ENCODE measurements around the gene LMCD1.

The LMCD1 gene

DNA sequence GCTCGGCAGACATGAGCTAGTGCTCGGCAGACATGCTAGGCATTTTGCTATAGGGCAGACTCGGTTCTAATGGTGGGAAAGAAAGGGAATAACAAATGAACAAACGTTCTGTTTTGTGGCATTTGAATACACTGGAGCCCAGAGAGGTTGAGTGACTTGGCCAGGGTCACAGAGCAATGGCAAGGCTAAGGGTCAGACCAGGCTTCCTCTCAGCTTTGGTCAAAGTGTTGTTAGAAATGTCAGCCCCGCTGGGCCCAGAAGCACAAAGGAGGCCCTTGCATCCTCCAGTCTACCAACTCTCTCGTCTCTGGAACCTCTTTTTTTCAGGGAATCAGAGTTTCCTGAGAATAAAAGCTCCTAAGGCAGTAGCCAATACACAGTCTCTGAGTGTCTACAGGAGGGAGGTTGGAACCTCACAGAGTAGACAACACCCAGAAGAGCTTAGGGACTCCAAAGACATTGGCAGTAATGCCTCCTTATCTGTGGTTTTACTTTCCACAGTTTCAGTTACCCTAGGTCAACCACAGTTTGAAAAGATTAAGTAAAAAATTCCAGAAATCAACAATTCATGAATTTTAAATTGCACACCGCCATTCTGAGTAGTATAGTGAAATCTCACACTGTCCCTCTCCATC is 95.7 kb downstream of the LMCD1 start:
- peaks cover 32% of the 10 kb centered on the region for H3K4me1 ChIP-seq (ENCODE audit: control insufficient read depth, insufficient read depth, low read length)

DNA sequence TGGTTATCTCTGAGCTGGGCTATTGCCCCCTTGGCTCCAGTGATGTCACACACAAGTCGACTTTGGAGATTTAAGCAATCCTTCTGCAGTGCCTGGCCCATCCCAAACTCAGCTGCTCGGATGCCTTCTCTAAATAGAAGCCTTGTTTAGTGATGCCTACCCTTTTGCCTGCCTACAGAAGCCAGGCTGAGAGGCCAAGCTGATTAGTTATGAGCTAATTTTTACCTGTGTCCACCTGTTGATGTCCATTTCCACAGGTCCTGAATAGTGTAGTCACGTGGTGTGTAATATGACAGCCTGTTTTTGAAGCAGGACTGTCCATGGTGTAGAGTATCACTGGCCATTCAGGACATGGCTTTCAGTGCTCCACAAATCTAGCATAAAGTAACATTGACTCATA is 97.5 kb downstream of the LMCD1 start:
- H3K9ac ChIP-seq (ENCODE audit: low read depth, low read length): no peak overlapping the region
- no peaks in the 10 kb centered on the region for H3K27me3 ChIP-seq (ENCODE audit: control insufficient read depth, insufficient read depth, low read length)
- H3K36me3 ChIP-seq (ENCODE audit: insufficient read depth, low read length): no peaks in the 10 kb centered on the region
- H3K9me3 ChIP-seq (replicated peaks; ENCODE audit: low read length): no peaks in the 10 kb centered on the region
- H3K4me2 ChIP-seq (ENCODE audit: low read length): no peak overlapping the region
- H3K4me1 ChIP-seq (ENCODE audit: control insufficient read depth, insufficient read depth, low read length): peaks cover 23% of the 10 kb centered on the region
- no peak overlapping the region for H3K4me3 ChIP-seq (ENCODE audit: low read length)

More for the DNA sequence above, 95.7 kb downstream of the LMCD1 start:
- Histone ChIP-seq H3K36me3 (ENCODE audit: insufficient read depth, low read length) (no peaks in the 10 kb centered on the region), H3K9me3 (replicated peaks; ENCODE audit: low read length) (no peaks in the 10 kb centered on the region), H3K4me2 (ENCODE audit: low read length) (no peak overlapping the region), H3K4me3 (ENCODE audit: low read length) (no peak overlapping the region), H3K27me3 (ENCODE audit: control insufficient read depth, insufficient read depth, low read length) (no peaks in the 10 kb centered on the region), H3K9ac (ENCODE audit: low read depth, low read length) (no peak overlapping the region)

DNA sequence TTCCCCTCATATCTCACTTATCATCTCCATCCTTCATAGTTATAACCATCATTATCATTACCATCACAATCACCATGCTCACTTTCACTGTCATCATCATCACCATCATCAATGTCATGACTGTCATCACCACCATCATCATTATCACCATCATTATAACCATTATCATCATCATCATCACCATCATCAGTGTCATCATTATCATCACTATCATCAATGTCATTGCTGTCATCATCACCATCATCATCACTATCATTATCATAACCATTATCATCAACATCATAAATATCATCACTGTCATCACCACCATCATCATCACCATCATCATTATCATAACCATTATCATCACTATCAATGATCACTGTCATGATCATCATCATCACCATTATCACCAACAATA is 98.8 kb downstream of the LMCD1 start:
- Histone ChIP-seq H3K4me2 (ENCODE audit: low read length) (no peak overlapping the region), H3K4me1 (ENCODE audit: control insufficient read depth, insufficient read depth, low read length) (peaks cover 19% of the 10 kb centered on the region), H3K9me3 (replicated peaks; ENCODE audit: low read length) (no peaks in the 10 kb centered on the region), H3K4me3 (ENCODE audit: low read length) (no peak overlapping the region), H3K27me3 (ENCODE audit: control insufficient read depth, insufficient read depth, low read length) (no peaks in the 10 kb centered on the region), H3K9ac (ENCODE audit: low read depth, low read length) (no peak overlapping the region), H3K36me3 (ENCODE audit: insufficient read depth, low read length) (no peaks in the 10 kb centered on the region)

DNA sequence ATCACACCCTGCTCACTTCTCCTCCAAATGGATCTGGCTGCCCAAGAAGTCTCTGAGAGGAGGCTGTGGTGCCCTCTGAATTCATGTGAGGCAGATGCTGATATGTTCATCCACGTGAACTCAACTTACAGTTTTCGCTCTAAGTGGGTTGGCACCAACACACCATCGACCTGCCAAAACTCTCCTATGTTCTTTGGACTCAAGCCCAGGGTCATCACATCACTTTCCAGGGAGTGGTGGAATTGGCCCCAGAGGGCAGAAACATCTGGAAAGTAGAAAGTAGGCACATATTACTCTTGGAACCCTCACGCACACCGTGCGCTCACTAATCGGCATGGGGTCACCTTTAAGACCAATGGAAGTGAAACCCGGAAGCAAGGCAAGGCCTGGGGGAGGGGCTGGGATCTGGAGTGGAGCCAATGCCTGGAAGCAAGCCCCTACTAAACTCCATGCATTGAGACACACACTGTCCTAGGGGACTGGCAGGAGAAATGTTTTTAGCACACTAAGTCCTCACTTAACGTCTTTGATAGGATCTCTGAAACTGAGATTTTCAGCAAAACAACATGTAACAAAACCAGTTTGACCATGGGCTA is 101.6 kb downstream of the LMCD1 start:
- no peaks in the 10 kb centered on the region for H3K27me3 ChIP-seq (ENCODE audit: control insufficient read depth, insufficient read depth, low read length)

DNA sequence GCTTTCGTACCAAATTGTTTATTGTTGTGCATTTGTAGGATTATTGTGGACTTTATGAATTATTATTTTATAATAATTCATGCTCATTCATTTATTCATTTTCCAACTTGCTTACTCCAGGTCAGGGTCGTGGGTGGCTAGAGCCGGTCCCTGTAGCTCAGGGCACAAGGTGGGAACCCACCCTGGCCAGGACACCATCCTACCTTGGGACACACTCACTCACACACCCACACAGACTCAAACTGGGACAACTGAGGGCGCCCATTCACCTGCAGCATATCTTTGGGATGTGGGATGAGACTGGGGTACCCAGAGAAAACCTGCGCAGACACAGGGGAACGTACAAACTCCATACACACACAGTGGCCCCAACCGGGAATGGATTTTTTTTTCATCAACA is 102.4 kb downstream of the LMCD1 start:
- Histone ChIP-seq H3K9me3 (replicated peaks; ENCODE audit: low read length) (no peaks in the 10 kb centered on the region), H3K36me3 (ENCODE audit: insufficient read depth, low read length) (no peaks in the 10 kb centered on the region), H3K4me3 (ENCODE audit: low read length) (no peak overlapping the region), H3K4me2 (ENCODE audit: low read length) (no peak overlapping the region), H3K4me1 (ENCODE audit: control insufficient read depth, insufficient read depth, low read length) (peaks cover 17% of the 10 kb centered on the region), H3K9ac (ENCODE audit: low read depth, low read length) (no peak overlapping the region), H3K27me3 (ENCODE audit: control insufficient read depth, insufficient read depth, low read length) (no peaks in the 10 kb centered on the region)

More for the DNA sequence above, 101.6 kb downstream of the LMCD1 start:
- Histone ChIP-seq H3K4me2 (ENCODE audit: low read length) (no peak overlapping the region), H3K4me1 (ENCODE audit: control insufficient read depth, insufficient read depth, low read length) (peaks cover 17% of the 10 kb centered on the region), H3K9ac (ENCODE audit: low read depth, low read length) (no peak overlapping the region), H3K36me3 (ENCODE audit: insufficient read depth, low read length) (no peaks in the 10 kb centered on the region), H3K9me3 (replicated peaks; ENCODE audit: low read length) (no peaks in the 10 kb centered on the region), H3K4me3 (ENCODE audit: low read length) (no peak overlapping the region)

DNA sequence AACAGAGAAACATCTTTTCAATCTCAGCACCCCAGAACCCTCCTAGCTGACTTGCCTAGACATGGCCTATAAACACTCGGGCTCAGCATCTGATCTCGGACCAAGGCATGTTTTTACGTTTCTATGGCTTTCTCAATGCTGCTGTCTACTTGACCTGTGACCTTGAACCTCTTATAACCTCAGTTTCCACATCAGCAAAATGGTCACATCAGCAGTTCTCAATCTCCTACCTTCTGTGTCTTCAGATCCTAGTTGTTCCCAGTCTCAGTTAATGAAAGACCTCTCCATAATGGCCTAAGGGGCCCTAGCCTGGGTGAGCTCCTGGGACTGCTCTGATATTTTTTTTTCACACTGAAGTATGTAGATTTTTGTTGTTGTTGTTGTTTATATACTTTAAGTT is 103.4 kb downstream of the LMCD1 start:
- H3K4me2 ChIP-seq (ENCODE audit: low read length): no peak overlapping the region
- peaks cover 17% of the 10 kb centered on the region for H3K4me1 ChIP-seq (ENCODE audit: control insufficient read depth, insufficient read depth, low read length)
- H3K4me3 ChIP-seq (ENCODE audit: low read length): no peak overlapping the region
- no peak overlapping the region for H3K9ac ChIP-seq (ENCODE audit: low read depth, low read length)
- H3K36me3 ChIP-seq (ENCODE audit: insufficient read depth, low read length): no peaks in the 10 kb centered on the region
- H3K9me3 ChIP-seq (replicated peaks; ENCODE audit: low read length): no peaks in the 10 kb centered on the region
- H3K27me3 ChIP-seq (ENCODE audit: control insufficient read depth, insufficient read depth, low read length): no peaks in the 10 kb centered on the region

DNA sequence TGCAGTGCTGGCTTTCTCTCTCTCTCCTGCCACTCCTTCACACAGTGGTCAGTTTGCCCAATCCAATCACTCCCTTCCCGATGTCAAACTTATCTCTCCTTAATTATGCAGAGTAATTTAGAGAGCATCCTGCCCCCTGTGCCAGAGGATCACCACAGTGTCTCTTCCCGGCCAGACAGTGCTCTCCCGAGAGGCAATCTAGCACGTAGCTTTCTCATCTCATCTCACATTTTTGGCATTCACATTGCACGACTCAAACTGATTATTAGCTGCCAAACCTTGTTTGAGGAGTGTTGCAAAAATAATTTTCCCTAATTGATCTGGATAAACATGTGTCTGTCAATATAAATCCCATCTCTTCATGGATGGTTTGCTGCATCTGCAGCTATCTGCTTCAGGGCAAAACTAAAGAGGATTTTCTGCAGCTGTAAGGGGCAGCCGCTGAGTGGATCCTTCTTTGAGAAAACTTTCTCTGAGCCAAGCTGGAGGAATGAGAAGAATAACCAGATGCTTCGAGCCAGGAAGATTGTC is 105.1 kb downstream of the LMCD1 start:
- no peak overlapping the region for H3K4me3 ChIP-seq (ENCODE audit: low read length)
- no peak overlapping the region for H3K9ac ChIP-seq (ENCODE audit: low read depth, low read length)
- no peaks in the 10 kb centered on the region for H3K27me3 ChIP-seq (ENCODE audit: control insufficient read depth, insufficient read depth, low read length)
- no peaks in the 10 kb centered on the region for H3K36me3 ChIP-seq (ENCODE audit: insufficient read depth, low read length)
- peak overlapping the region; percentile 1 for H3K4me2 ChIP-seq (ENCODE audit: low read length)
- H3K9me3 ChIP-seq (replicated peaks; ENCODE audit: low read length): no peaks in the 10 kb centered on the region
- H3K4me1 ChIP-seq (ENCODE audit: control insufficient read depth, insufficient read depth, low read length): peaks cover 17% of the 10 kb centered on the region

DNA sequence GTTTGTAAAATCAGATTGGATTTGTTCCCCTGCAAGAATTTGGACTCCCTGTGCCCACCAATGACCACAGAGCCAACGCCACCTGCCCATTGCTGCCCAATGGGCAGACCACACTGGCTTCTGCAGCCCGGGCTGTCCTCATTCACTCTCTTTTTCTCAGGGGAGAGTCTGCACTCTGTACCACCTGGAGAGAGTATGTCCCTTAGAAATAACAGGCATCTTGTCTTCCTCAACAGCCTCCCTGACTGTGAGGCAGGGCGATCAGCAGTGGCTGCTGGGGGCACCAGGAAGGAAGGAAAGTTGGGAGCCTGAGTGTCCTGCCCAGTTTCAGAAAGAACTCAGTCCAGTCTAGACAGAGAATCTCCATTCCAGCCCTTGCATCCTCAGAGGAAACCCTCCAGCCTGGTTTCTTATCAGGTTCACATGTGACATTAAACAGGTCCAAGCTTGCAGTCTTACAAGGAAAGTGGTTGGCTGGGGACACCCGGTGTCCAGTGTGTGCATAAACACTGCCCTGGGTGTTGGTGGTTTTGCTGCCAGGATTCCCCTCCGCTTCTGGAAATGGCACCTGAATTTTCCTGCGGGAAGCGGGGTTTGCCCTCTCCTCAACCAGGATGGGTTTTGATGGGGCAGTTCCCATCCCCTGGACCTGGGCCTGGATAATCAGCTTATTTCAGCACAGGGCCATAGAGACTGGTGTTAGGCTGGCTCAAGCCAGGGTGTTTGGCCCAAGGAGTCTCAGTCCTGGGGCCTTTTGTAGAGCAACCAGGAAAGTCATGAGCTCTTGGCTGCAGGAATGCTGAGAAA is 105.8 kb downstream of the LMCD1 start:
- no peaks in the 10 kb centered on the region for H3K27me3 ChIP-seq (ENCODE audit: control insufficient read depth, insufficient read depth, low read length)
- H3K9ac ChIP-seq (ENCODE audit: low read depth, low read length): no peak overlapping the region
- no peaks in the 10 kb centered on the region for H3K9me3 ChIP-seq (replicated peaks; ENCODE audit: low read length)
- peak overlapping the region; percentile 1 for H3K4me2 ChIP-seq (ENCODE audit: low read length)
- no peak overlapping the region for H3K4me3 ChIP-seq (ENCODE audit: low read length)
- H3K36me3 ChIP-seq (ENCODE audit: insufficient read depth, low read length): no peaks in the 10 kb centered on the region
- H3K4me1 ChIP-seq (ENCODE audit: control insufficient read depth, insufficient read depth, low read length): peaks cover 17% of the 10 kb centered on the region

DNA sequence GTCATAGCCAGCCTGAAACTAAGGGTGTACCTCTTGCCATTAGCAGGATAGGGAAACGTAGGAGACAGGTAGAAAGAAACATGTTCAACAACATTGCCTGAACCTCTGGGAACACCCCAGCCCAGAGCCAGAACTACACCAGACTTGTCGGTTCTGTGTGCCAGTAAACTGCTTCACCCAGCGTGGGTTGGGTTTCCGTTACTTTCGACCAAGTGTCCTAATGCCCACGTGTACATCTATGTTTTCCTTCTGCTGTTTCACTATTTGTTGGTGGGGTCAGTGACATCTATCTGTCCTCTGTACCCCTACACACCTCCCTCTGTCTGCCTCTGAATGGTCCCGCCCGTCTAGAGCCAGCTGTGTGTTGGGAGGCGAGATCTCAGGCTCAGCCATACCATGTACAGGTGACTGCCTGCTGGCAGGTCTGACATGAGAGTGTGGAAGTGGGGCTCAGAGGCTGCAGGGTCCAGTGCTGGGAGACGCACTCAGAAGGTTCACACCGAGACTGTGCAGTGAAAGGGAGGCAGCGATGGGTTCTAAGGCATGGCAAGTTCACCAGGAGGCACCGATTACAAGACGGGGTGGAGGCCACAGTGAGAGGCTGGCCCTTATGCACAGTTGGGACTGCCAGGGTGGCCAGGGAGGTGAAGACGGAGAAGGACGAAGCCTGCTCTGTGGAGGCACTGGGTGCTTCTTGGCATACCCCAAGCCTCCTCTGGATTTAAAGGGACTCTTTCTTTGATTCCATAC is 106.6 kb downstream of the LMCD1 start:
- Histone ChIP-seq H3K4me2 (ENCODE audit: low read length) (no peak overlapping the region), H3K27me3 (ENCODE audit: control insufficient read depth, insufficient read depth, low read length) (no peaks in the 10 kb centered on the region), H3K9me3 (replicated peaks; ENCODE audit: low read length) (no peaks in the 10 kb centered on the region), H3K4me1 (ENCODE audit: control insufficient read depth, insufficient read depth, low read length) (peaks cover 15% of the 10 kb centered on the region), H3K36me3 (ENCODE audit: insufficient read depth, low read length) (no peaks in the 10 kb centered on the region), H3K9ac (ENCODE audit: low read depth, low read length) (no peak overlapping the region), H3K4me3 (ENCODE audit: low read length) (no peak overlapping the region)

DNA sequence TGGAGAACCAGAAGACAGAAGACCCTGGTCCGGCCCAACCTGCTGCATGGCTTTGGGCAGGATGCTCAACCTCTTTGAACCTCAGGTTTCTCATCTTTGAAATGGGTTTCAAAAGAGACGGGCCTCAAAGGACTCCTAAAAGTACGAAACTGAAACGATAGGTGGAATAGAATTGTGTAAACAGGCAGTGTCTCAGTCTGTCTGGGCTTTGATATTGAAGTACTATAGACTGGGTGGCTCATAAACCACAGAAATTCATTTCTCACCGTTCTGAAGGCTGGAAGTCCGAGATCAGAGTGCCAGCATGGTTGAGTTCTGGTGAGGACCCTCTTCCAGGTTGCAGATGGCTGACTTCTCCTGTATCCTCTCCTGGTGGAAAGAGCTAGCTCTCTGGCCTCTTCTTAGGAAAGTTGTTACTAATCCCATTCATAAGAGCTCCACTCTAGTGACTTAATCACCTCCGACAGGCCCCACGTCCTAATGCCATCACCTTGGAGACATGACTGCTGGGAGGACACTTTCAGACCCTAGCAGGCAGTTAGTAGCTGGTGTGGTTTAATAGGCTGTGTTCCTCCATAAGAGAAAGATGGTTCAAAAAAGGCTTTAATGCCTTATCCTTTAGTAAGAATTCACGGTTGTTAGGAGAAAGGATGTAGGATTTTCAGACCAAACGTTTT is 107.3 kb downstream of the LMCD1 start:
- Histone ChIP-seq H3K9me3 (replicated peaks; ENCODE audit: low read length) (no peaks in the 10 kb centered on the region), H3K4me1 (ENCODE audit: control insufficient read depth, insufficient read depth, low read length) (peaks cover 14% of the 10 kb centered on the region), H3K36me3 (ENCODE audit: insufficient read depth, low read length) (no peaks in the 10 kb centered on the region), H3K4me3 (ENCODE audit: low read length) (no peak overlapping the region), H3K9ac (ENCODE audit: low read depth, low read length) (no peak overlapping the region), H3K27me3 (ENCODE audit: control insufficient read depth, insufficient read depth, low read length) (no peaks in the 10 kb centered on the region), H3K4me2 (ENCODE audit: low read length) (no peak overlapping the region)

DNA sequence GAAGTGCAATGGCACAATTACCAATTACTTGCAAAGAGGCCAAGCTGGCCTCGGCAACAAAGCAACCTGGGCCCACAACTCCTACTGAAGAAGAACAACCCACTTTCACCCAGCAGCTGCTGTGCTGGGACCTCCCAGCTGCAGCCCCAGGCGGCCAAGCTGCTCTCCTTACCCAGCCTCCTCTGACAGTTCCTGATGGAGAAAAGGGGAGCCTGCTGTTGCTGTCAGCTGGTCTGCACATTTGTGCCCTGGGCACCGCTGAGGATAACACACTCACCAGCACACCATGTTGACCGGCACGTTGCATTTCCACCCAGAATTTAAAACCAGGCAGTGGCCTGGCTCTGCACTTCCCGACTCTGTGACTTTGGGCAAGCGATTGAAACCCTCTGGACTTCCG is 109.3 kb downstream of the LMCD1 start:
- Histone ChIP-seq H3K4me1 (ENCODE audit: control insufficient read depth, insufficient read depth, low read length) (peaks cover 14% of the 10 kb centered on the region), H3K27me3 (ENCODE audit: control insufficient read depth, insufficient read depth, low read length) (no peaks in the 10 kb centered on the region), H3K9me3 (replicated peaks; ENCODE audit: low read length) (no peaks in the 10 kb centered on the region), H3K36me3 (ENCODE audit: insufficient read depth, low read length) (no peaks in the 10 kb centered on the region), H3K4me3 (ENCODE audit: low read length) (no peak overlapping the region), H3K4me2 (ENCODE audit: low read length) (no peak overlapping the region), H3K9ac (ENCODE audit: low read depth, low read length) (no peak overlapping the region)
